Fibroblast of gingiva (primary cell): ENCODE data around the gene CAV1.

Experiments used
- DNase-seq: peaks from one replicate; pipeline ENCODE4 v3.0.0-alpha.2; 2011; ENCODE audit warnings: low read depth

CAV1 gene

GRCh38 chr7:116557066-116557585 is 32.3 kb downstream of the CAV1 start:
- no peak for DNase-seq

DNA sequence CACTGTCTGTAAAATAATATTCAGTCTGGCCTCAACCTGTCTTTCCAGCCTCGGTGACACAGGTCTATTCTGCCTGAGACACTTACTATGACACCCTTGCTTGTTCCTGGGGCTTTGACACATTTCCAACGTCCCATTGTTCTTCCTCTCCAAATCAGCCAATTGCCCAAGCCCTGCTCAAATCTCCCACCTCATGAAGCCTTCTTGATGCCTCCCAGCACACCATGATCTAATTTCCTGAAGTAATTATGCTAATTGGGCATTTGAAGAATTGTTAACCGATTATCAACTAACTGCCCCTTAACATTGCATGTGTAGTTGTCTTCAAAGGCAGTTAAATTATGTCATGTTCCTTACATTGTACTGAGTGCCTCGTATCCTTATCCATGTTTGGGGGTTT is 33.1 kb downstream of the CAV1 start:
- no peak for DNase-seq

- DNase-seq = no peak
These were observed 35.5 kb downstream of the CAV1 start for GRCh38 chr7:116560021-116560970.

- peak; percentile 65 for DNase-seq
These were observed 37.1 kb downstream of the CAV1 start for GRCh38 chr7:116561697-116562483.

DNA sequence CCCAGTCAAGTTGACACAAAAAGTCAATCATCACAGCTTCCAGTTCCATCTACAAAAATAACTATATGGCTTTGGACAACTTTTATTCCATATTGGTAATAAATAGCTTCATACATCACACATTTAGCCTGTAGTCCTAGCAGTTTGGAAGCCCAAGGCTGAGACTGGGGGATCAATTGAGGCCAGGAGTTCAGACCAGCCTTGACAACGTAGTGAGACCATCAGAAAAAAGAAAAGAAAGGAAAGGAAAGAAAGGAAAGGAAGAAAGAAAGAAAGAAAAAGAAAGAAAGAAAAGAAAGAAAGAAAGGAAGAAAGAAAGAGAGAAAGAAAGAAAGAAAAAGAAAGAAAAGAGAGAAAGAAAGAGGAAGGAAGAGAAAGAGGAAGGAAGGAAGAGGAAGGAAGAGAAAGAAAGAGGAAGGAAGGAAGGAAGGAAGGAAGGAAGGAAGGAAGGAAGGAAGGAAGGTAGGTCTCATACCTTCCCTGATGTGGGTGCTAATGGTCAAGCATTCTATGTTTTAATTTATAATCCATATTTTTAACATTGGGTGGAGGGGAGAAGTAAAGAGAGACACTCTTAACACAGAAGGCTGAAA is 37.8 kb downstream of the CAV1 start:
- no peak for DNase-seq

GRCh38 chr7:116565981-116566380 is 41.1 kb downstream of the CAV1 start:
- DNase-seq = no peak

GRCh38 chr7:116566666-116567065 is 41.8 kb downstream of the CAV1 start:
- peak; percentile 61 for DNase-seq

GRCh38 chr7:116569737-116570136 is 44.9 kb downstream of the CAV1 start:
- DNase-seq = peak; percentile 78

GRCh38 chr7:116570306-116570705 is 45.5 kb downstream of the CAV1 start:
- DNase-seq = no peak

GRCh38 chr7:116571037-116571436 is 46.2 kb downstream of the CAV1 start:
- peak; percentile 79 for DNase-seq

DNA sequence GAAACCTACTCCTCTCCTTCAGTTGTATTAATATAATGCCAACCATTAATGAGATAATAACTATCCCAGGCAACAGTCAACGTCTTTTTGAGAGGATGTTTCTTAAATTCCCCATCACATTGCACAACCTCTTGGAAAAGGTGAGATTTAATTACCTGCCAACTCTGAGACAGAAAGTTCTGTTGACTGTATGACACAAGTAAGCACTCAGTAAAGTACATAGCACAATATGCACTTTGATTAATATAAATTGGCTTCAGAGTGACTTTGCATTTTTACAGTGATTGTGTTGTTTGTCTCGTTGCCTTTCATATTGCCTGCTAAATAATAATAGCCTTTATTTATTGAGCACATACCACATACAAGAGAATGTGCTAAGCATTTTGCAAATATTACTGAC is 46.7 kb downstream of the CAV1 start:
- no peak for DNase-seq

DNA sequence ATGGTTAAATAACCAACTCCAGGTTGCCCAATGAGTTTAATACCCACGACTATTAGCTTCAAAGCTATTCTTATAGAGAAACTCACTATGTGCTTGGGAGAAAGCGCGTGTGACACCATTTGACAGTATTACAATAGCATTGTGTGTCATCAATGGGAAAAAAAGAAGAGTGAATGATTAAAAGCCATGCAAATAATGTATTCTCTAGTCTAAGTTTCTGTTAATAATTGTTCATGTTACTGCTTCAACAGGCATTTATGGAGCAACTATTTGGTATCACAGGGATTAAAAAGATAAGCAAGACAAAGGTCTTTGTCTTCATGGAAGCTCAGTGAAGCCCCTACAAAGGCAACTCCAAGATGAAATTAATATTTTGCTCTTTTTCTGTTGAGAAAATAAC is 47.2 kb downstream of the CAV1 start:
- DNase-seq = no peak

GRCh38 chr7:116573541-116573940 is 48.7 kb downstream of the CAV1 start:
- no peak for DNase-seq

- DNase-seq = no peak
These were observed 49.4 kb downstream of the CAV1 start for GRCh38 chr7:116574025-116574822.

- DNase-seq = no peak
These were observed 51.0 kb downstream of the CAV1 start for GRCh38 chr7:116575853-116576252.

- peak; percentile 86 for DNase-seq
These were observed 51.8 kb downstream of the CAV1 start for GRCh38 chr7:116576350-116577319.

DNA sequence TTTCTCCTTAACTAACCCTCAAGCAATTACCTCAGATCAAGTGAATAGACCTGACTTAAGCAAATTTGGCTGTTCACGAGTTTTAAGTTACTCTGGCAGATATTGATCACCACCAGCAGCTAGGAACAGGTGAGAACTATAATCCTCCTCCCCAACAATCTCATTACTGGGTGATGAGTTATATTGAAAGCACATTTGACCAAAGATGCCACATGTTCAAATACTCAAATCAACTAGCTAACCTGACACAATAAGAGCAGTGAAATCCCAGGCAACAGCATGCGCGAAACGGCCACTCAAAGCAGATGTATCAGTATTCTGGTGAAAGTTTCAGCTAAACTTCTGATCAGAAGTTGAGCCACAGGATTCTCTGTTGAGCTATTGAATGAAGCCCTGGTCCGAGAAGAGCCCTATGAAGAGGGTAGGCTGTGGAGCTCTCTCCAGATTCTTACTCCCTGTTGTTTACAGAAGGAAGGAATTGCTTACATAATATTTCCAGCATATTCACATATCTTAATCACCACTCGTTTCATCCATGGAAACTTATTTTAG is 52.6 kb downstream of the CAV1 start:
- peak; percentile 36 for DNase-seq

DNA sequence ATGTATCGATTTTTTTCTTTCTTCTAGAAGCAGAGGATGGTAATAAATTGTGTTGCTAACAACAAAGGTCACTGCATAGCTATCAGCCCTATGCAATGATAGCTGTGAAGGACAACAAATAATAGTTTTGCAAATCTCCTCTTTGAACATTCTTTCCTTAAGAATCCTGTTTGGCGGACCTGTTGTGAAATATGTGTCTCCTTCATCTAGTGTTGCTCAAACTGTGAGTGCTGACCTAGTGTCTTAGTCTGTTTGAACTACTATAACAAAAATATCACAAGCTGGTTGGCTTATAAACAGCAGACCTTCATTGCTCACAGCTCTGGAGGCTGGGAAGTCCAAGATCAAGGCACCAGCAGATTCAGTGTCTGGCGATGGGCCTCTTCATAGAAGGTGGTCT is 53.7 kb downstream of the CAV1 start:
- peak; percentile 68 for DNase-seq

- DNase-seq = no peak
These were observed 54.5 kb downstream of the CAV1 start for GRCh38 chr7:116579322-116579721.

- DNase-seq = no peak
These were observed 55.0 kb downstream of the CAV1 start for GRCh38 chr7:116579835-116580234.
